Chondrocyte (in vitro differentiated cells): Measurements from ENCODE around the gene NFYC. TPM values are rescaled to one million over a fixed set of nuclear protein-coding genes. Genes with fewer than 3 reads are reported as not detected.
A peak's percentile ranks its signal among the peaks of the same experiment; 100 is the strongest.

ENCODE experiments used
- DNase-seq: peaks from one replicate; pipeline ENCODE4 v3.0.0; 2021; ENCODE audit warnings: mixed read lengths, low spot score
- H3K27ac Mint-ChIP-seq: one replicate; pipeline ENCODE4 v1.8.0; 2021; ENCODE audit warnings: mild to moderate bottlenecking, moderate library complexity, mixed read lengths; ENCODE audit not compliant: unreplicated experiment
- H3K27me3 Mint-ChIP-seq: 2 replicates; pipeline ENCODE4 v1.8.0; 2021; ENCODE audit warnings: low read depth, mixed read lengths
- H3K36me3 Mint-ChIP-seq: 2 replicates; pipeline ENCODE4 v1.8.0; 2021; ENCODE audit warnings: low read depth, mixed read lengths
- H3K4me1 Mint-ChIP-seq: 2 replicates; pipeline ENCODE4 v1.8.0; 2021; ENCODE audit warnings: low read depth, mild to moderate bottlenecking, mixed read lengths
- H3K4me3 Mint-ChIP-seq: one replicate; pipeline ENCODE4 v1.8.0; 2021; ENCODE audit warnings: mild to moderate bottlenecking, moderate library complexity, mixed read lengths; ENCODE audit not compliant: unreplicated experiment
- H3K9me3 Mint-ChIP-seq: 2 replicates; pipeline ENCODE4 v1.8.0; 2021; ENCODE audit warnings: low read depth, mixed read lengths
- CTCF ChIP-seq: fragments of 200-600 bp; sonication (generic); IDR thresholded peaks from 2 replicates; pipeline ENCODE4 v1.5.0; 2021; ENCODE audit warnings: antibody characterized with exemption, mild to moderate bottlenecking, moderate library complexity
- total RNA-seq: library from RNA; stranded (reverse); gene quantifications from 3 replicates; pipeline ENCODE4 v1.2.1, GENCODE V29; 2021

NFYC gene
- total RNA-seq, 1 donor from 2014 or later, result 35.8 TPM

GRCh38 chr1:40776236-40777072 lies 85.0 kb downstream of the NFYC start:
- H3K36me3 Mint-ChIP-seq, result peaks cover 21% of the 10 kb centered on the region
- H3K9me3 Mint-ChIP-seq, result peaks cover 13% of the 10 kb centered on the region
- TF ChIP-seq CTCF, result no peak
- H3K4me3 Mint-ChIP-seq, result no peak overlapping the region
- H3K27ac Mint-ChIP-seq, result no peak overlapping the region
- peaks cover 21% of the 10 kb centered on the region for H3K4me1 Mint-ChIP-seq
- H3K27me3 Mint-ChIP-seq, result no peaks in the 10 kb centered on the region
- peak; percentile 60 for DNase-seq

- DNase-seq, result no peak
- Mint-ChIP-seq H3K4me3 (no peak overlapping the region), H3K4me1 (peaks cover 25% of the 10 kb centered on the region), H3K27me3 (no peaks in the 10 kb centered on the region), H3K36me3 (peaks cover 19% of the 10 kb centered on the region), H3K27ac (no peak overlapping the region), H3K9me3 (peaks cover 13% of the 10 kb centered on the region)
- no peak for TF ChIP-seq CTCF
Observed at GRCh38 chr1:40777224-40777970, 85.9 kb downstream of the NFYC start.

- Mint-ChIP-seq H3K4me1 (peaks cover 18% of the 10 kb centered on the region), H3K36me3 (peaks cover 13% of the 10 kb centered on the region), H3K9me3 (peaks cover 13% of the 10 kb centered on the region), H3K27ac (no peak overlapping the region), H3K27me3 (peaks cover 3% of the 10 kb centered on the region), H3K4me3 (no peak overlapping the region)
- DNase-seq, result peak; percentile 40
- TF ChIP-seq CTCF, result no peak
Observed at GRCh38 chr1:40780678-40781607, 89.4 kb downstream of the NFYC start.

- Mint-ChIP-seq H3K9me3 (peaks cover 8% of the 10 kb centered on the region), H3K4me3 (no peak overlapping the region), H3K27ac (no peak overlapping the region), H3K27me3 (peaks cover 3% of the 10 kb centered on the region), H3K36me3 (peaks cover 6% of the 10 kb centered on the region), H3K4me1 (peaks cover 18% of the 10 kb centered on the region)
- TF ChIP-seq CTCF, result no peak
- peak; percentile 9 for DNase-seq
Observed at GRCh38 chr1:40781608-40781971, 90.1 kb downstream of the NFYC start.
